ENCODE results near the gene NEB.

DNA sequence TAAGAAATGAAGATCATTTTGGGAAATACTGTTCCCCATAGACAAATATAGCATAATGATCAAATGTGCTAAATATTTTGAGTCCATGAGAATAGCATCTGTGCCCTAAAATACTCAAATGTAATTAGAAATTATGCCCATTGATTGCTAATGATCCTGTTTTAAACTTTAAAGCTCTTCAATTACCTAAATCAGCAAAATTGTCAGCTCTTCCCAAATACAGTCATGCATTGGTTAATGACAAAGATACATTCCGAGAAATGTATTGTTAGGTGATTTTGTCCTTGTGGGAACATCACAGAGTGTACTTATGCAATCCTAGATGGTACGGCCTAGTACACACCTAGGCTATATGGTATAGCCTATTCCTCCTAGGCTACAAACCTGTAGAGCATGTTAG lies 89.7 kb downstream of the NEB start:
- TF ChIP-seq, protein P1, sequence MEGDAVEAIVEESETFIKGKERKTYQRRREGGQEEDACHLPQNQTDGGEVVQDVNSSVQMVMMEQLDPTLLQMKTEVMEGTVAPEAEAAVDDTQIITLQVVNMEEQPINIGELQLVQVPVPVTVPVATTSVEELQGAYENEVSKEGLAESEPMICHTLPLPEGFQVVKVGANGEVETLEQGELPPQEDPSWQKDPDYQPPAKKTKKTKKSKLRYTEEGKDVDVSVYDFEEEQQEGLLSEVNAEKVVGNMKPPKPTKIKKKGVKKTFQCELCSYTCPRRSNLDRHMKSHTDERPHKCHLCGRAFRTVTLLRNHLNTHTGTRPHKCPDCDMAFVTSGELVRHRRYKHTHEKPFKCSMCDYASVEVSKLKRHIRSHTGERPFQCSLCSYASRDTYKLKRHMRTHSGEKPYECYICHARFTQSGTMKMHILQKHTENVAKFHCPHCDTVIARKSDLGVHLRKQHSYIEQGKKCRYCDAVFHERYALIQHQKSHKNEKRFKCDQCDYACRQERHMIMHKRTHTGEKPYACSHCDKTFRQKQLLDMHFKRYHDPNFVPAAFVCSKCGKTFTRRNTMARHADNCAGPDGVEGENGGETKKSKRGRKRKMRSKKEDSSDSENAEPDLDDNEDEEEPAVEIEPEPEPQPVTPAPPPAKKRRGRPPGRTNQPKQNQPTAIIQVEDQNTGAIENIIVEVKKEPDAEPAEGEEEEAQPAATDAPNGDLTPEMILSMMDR (IDR thresholded peaks at IDR 0.05) = no peak
- TF ChIP-seq POLR2AphosphoS5 (IDR thresholded peaks at IDR 0.05) = no peak
- no peak for TF ChIP-seq POLR2A (IDR thresholded peaks at IDR 0.05)
